ENCODE data around the gene TXNRD2. TPM values are rescaled to one million over a fixed set of nuclear protein-coding genes. Genes with fewer than 3 reads are reported as not detected.
"Not testable (repeated sequence)": the region's sequence is repeated elsewhere in the genome, so short reads cannot be mapped to it uniquely, and the experiment has no call there.

TXNRD2 gene
- polyA plus RNA-seq, 1 donor from 2014 or later, result 4.1 TPM

GRCh38 chr22:19928207-19928606 is 13.4 kb downstream of the TXNRD2 start:
- Histone ChIP-seq H3K36me3 (ENCODE audit: insufficient read depth, low read length) (no peaks in the 10 kb centered on the region), H3K4me3 (ENCODE audit: low read length) (no peak overlapping the region), H3K9ac (ENCODE audit: low read length) (no peak overlapping the region), H3K27me3 (ENCODE audit: insufficient read depth, low read depth, low read length) (no peaks in the 10 kb centered on the region), H3K9me2 (ENCODE audit: insufficient read depth, low read length) (no peaks in the 10 kb centered on the region), H3K9me3 (ENCODE audit: low read length) (no peaks in the 10 kb centered on the region), H3K79me2 (replicated peaks; ENCODE audit: insufficient read depth, low read length) (no peaks in the 10 kb centered on the region), H3K27ac (ENCODE audit: low read length) (no peak overlapping the region), H3K4me2 (ENCODE audit: low read length) (no peak overlapping the region), H3F3A (ENCODE audit: insufficient read depth, low read length, poor library complexity, severe bottlenecking) (no peaks in the 10 kb centered on the region), H2AFZ (ENCODE audit: low read depth, low read length) (no peak overlapping the region), H4K20me1 (ENCODE audit: insufficient read depth) (no peaks in the 10 kb centered on the region)
- no peak for TF ChIP-seq EZH2 (IDR thresholded peaks at IDR 0.05; ENCODE audit: borderline replicate concordance, insufficient read depth, low read length, poor library complexity, severe bottlenecking)
- TF ChIP-seq TAF1 (IDR thresholded peaks at IDR 0.05; ENCODE audit: low read depth), result no peak
- TF ChIP-seq POLR2AphosphoS5 (IDR thresholded peaks at IDR 0.05), result no peak
- TF ChIP-seq CTCF (IDR thresholded peaks at IDR 0.05; ENCODE audit: poor library complexity, severe bottlenecking), result no peak
- no peak for TF ChIP-seq EP300 (conservative IDR thresholded peaks at IDR 0.05; ENCODE audit: poor library complexity, severe bottlenecking)
- TF ChIP-seq SMC3 (conservative IDR thresholded peaks at IDR 0.05; ENCODE audit: poor library complexity), result no peak

GRCh38 chr22:19927696-19928095 is 13.9 kb downstream of the TXNRD2 start:
- no peak overlapping the region for H3K9ac ChIP-seq (ENCODE audit: low read length)
- H3K36me3 ChIP-seq (ENCODE audit: insufficient read depth, low read length), result no peaks in the 10 kb centered on the region
- TF ChIP-seq SMC3 (conservative IDR thresholded peaks at IDR 0.05; ENCODE audit: poor library complexity) (no peak), EZH2 (IDR thresholded peaks at IDR 0.05; ENCODE audit: borderline replicate concordance, insufficient read depth, low read length, poor library complexity, severe bottlenecking) (no peak), REST (IDR thresholded peaks at IDR 0.05; ENCODE audit: borderline replicate concordance) (no peak), TAF1 (IDR thresholded peaks at IDR 0.05; ENCODE audit: low read depth) (no peak), MXI1 (conservative IDR thresholded peaks at IDR 0.05; ENCODE audit: poor library complexity, severe bottlenecking) (no peak), EP300 (conservative IDR thresholded peaks at IDR 0.05; ENCODE audit: poor library complexity, severe bottlenecking) (no peak), POLR2AphosphoS5 (IDR thresholded peaks at IDR 0.05) (no peak), RAD21 (conservative IDR thresholded peaks at IDR 0.05) (no peak), CTCF (IDR thresholded peaks at IDR 0.05; ENCODE audit: poor library complexity, severe bottlenecking) (no peak)
- H3K27me3 ChIP-seq (ENCODE audit: insufficient read depth, low read depth, low read length), result no peaks in the 10 kb centered on the region
- no peak overlapping the region for H2AFZ ChIP-seq (ENCODE audit: low read depth, low read length)
- H3F3A ChIP-seq (ENCODE audit: insufficient read depth, low read length, poor library complexity, severe bottlenecking), result no peaks in the 10 kb centered on the region
- H3K4me3 ChIP-seq (ENCODE audit: low read length), result no peak overlapping the region
- H4K20me1 ChIP-seq (ENCODE audit: insufficient read depth), result no peaks in the 10 kb centered on the region
- no peaks in the 10 kb centered on the region for H3K79me2 ChIP-seq (replicated peaks; ENCODE audit: insufficient read depth, low read length)
- H3K4me2 ChIP-seq (ENCODE audit: low read length), result no peak overlapping the region
- no peaks in the 10 kb centered on the region for H3K9me3 ChIP-seq (ENCODE audit: low read length)
- no peaks in the 10 kb centered on the region for H3K9me2 ChIP-seq (ENCODE audit: insufficient read depth, low read length)
- no peak overlapping the region for H3K27ac ChIP-seq (ENCODE audit: low read length)

DNA sequence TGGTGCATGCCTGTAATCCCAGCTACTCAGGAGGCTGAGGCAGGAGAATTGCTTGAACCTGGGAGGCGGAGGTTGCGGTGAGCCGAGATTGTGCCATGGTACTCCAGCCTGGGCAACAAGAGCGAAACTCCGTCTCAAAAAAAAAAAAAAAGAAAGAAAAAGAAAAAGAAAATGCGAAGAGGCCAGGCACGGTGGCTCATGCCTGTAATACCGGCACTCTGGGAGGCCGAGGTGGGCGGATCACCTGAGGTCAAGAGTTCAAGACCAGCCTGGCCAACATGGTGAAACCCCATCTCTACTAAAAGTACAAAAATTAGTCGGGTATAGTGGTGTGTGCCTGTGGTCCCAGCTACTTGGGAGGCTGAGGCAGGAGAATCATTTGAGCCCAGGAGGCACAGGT is 15.6 kb downstream of the TXNRD2 start:
- not testable (repeated sequence) for H4K20me1 ChIP-seq (ENCODE audit: insufficient read depth); H3K4me2 ChIP-seq (ENCODE audit: low read length); H3K9me3 ChIP-seq (ENCODE audit: low read length); H3K4me3 ChIP-seq (ENCODE audit: low read length); H3K27ac ChIP-seq (ENCODE audit: low read length); H3K27me3 ChIP-seq (ENCODE audit: insufficient read depth, low read depth, low read length); H3F3A ChIP-seq (ENCODE audit: insufficient read depth, low read length, poor library complexity, severe bottlenecking); H3K9ac ChIP-seq (ENCODE audit: low read length); H2AFZ ChIP-seq (ENCODE audit: low read depth, low read length); H3K79me2 ChIP-seq (replicated peaks; ENCODE audit: insufficient read depth, low read length); H3K9me2 ChIP-seq (ENCODE audit: insufficient read depth, low read length); H3K36me3 ChIP-seq (ENCODE audit: insufficient read depth, low read length)
